Natural killer cell (primary cell): Measurements from ENCODE around the gene SND1. TPM values are rescaled to one million over a fixed set of nuclear protein-coding genes. Genes with fewer than 3 reads are reported as not detected.
A peak's percentile ranks its signal among the peaks of the same experiment; 100 is the strongest.

Source experiments
- ATAC-seq, 3 donors: fragments of 150-1000 bp in 2 of 3; fragments of 200-7000 bp in 1 of 3; cut with Tn5 transposase; 1 replicate in 1 of 3; 2 replicates in 2 of 3; pipeline ENCODE4 v1.10.0; 2021; ENCODE audit warnings: mild to moderate bottlenecking in 2 of 3, moderate library complexity in 2 of 3
- DNase-seq, 2 donors: peaks; one replicate each; pipeline versions ENCODE4 v3.0.0 to v3.0.0-alpha.2; 2013 to 2021; ENCODE audit warnings: mixed read lengths in 1 of 2
- H3K27ac ChIP-seq: one replicate; pipeline ENCODE4 v1.5.1; 2013; ENCODE audit warnings: mild to moderate bottlenecking, low read length
- H3K27me3 ChIP-seq: one replicate; pipeline ENCODE4 v1.6.1; 2013; ENCODE audit warnings: low read length; ENCODE audit not compliant: control insufficient read depth, insufficient read depth
- H3K36me3 ChIP-seq: one replicate; pipeline ENCODE4 v1.6.1; 2013; ENCODE audit warnings: low read length; ENCODE audit not compliant: control insufficient read depth, insufficient read depth
- H3K4me1 ChIP-seq: one replicate; pipeline ENCODE4 v1.6.1; 2013; ENCODE audit warnings: low read length; ENCODE audit not compliant: control insufficient read depth, insufficient read depth
- H3K4me3 ChIP-seq: one replicate; pipeline ENCODE4 v1.5.1; 2013; ENCODE audit warnings: low read length
- H3K9me3 ChIP-seq: one replicate; pipeline ENCODE4 v1.6.1; 2013; ENCODE audit warnings: low read length; ENCODE audit not compliant: control insufficient read depth, insufficient read depth
- H3K27ac Mint-ChIP-seq, 2 donors: one replicate each; pipeline ENCODE4 v1.8.0; 2022; ENCODE audit warnings: mild to moderate bottlenecking in 2 of 2, mixed read lengths in 2 of 2, moderate library complexity in 1 of 2
- H3K27me3 Mint-ChIP-seq, 2 donors: one replicate each; pipeline ENCODE4 v1.8.0; 2022; ENCODE audit warnings: low read depth in 2 of 2, mixed read lengths in 2 of 2
- H3K36me3 Mint-ChIP-seq: one replicate; pipeline ENCODE4 v1.8.0; 2022; ENCODE audit warnings: mixed read lengths
- H3K4me1 Mint-ChIP-seq, 2 donors: one replicate each; pipeline ENCODE4 v1.8.0; 2022; ENCODE audit warnings: mixed read lengths in 2 of 2
- H3K4me3 Mint-ChIP-seq: one replicate; pipeline ENCODE4 v1.8.0; 2022; ENCODE audit warnings: mild to moderate bottlenecking, moderate library complexity, mixed read lengths
- H3K9me3 Mint-ChIP-seq, 2 donors: one replicate each; pipeline ENCODE4 v1.8.0; 2022; ENCODE audit warnings: mixed read lengths in 2 of 2
- CTCF ChIP-seq: fragments of 200-600 bp; IDR thresholded peaks from one replicate; pipeline ENCODE4 v1.8.0; 2022; ENCODE audit warnings: antibody characterized with exemption
- WGBS: methylation state at CpG from one replicate; pipeline ENCODE4 v1.1.7; 2013; ENCODE audit warnings: missing lambda C conversion rate; ENCODE audit not compliant: insufficient coverage; 5-methylcytosine and 5-hydroxymethylcytosine counted together
- intact Hi-C: fragments of 100-400 bp; cut with micrococcal nuclease; formaldehyde crosslinking; loops from one replicate; pipeline ENCODE4 v1.14.2; 2022
- total RNA-seq, 4 donors: library from RNA; stranded (reverse); fragments of 120-200 nt in 1 of 4; gene quantifications; one replicate each; pipeline versions ENCODE4 v1.2.3 to v1.2.4, GENCODE V29; 2013 to 2022

Gene SND1
- total RNA-seq, 3 donors from 2014 or later (not counting 1 experiment from before 2014, with no cell fraction given): 149 to 188 (median 149) TPM

- Mint-ChIP-seq H3K27ac (peak overlapping the region; percentile 62 to 84), H3K9me3 (no peaks in the 10 kb centered on the region), H3K36me3 (no peaks in the 10 kb centered on the region), H3K27me3 (no peaks in the 10 kb centered on the region), H3K4me1 (peaks cover 23 to 47% of the 10 kb centered on the region in 2 donors), H3K4me3 (peak overlapping the region; percentile 97)
- TF ChIP-seq CTCF: no peak
- Histone ChIP-seq H3K4me1 (peaks cover 34% of the 10 kb centered on the region), H3K9me3 (no peaks in the 10 kb centered on the region), H3K27ac (no peak overlapping the region), H3K36me3 (no peaks in the 10 kb centered on the region), H3K27me3 (no peaks in the 10 kb centered on the region), H3K4me3 (peak overlapping the region; percentile 66)
- 21% methylated on average over 44 of the region's 44 CpGs for WGBS
- intact Hi-C loops: no loop called here
- DNase-seq: peak; percentile 31 to 38
- peak; percentile 56 to 75 (median 74) for ATAC-seq
These were observed 451.6 kb downstream of the SND1 start for GRCh38 chr7:128103498-128104107.

- Histone ChIP-seq H3K36me3 (no peaks in the 10 kb centered on the region), H3K9me3 (no peaks in the 10 kb centered on the region), H3K4me1 (peaks cover 40% of the 10 kb centered on the region), H3K4me3 (peak overlapping the region; percentile 66), H3K27me3 (no peaks in the 10 kb centered on the region), H3K27ac (no peak overlapping the region)
- peak; percentile 45 to 54 (median 52) for ATAC-seq
- intact Hi-C loops: no loop called here
- 3% methylated on average over 59 of the region's 59 CpGs for WGBS
- peak; percentile 21 to 46 for DNase-seq
- H3K36me3 Mint-ChIP-seq: no peaks in the 10 kb centered on the region
- no peak for TF ChIP-seq CTCF
- H3K27ac Mint-ChIP-seq: peak overlapping the region; percentile 62 to 84
- peak overlapping the region; percentile 97 for H3K4me3 Mint-ChIP-seq
- H3K9me3 Mint-ChIP-seq: no peaks in the 10 kb centered on the region
- peaks cover 29 to 53% of the 10 kb centered on the region in 2 donors for H3K4me1 Mint-ChIP-seq
- no peaks in the 10 kb centered on the region for H3K27me3 Mint-ChIP-seq
These were observed 452.2 kb downstream of the SND1 start for GRCh38 chr7:128104108-128104742.

- H3K4me1 ChIP-seq: peaks cover 49% of the 10 kb centered on the region
- no peak for TF ChIP-seq CTCF
- H3K9me3 Mint-ChIP-seq: no peaks in the 10 kb centered on the region
- no peaks in the 10 kb centered on the region for H3K27me3 Mint-ChIP-seq
- no peaks in the 10 kb centered on the region for H3K9me3 ChIP-seq
- no peaks in the 10 kb centered on the region for H3K27me3 ChIP-seq
- H3K27ac ChIP-seq: no peak overlapping the region
- H3K36me3 ChIP-seq: no peaks in the 10 kb centered on the region
- intact Hi-C loops: no loop called here
- H3K4me3 Mint-ChIP-seq: peak overlapping the region; percentile 63
- no peak overlapping the region for H3K4me3 ChIP-seq
- H3K4me1 Mint-ChIP-seq: peaks cover 33 to 63% of the 10 kb centered on the region in 2 donors
- no peak overlapping the region for H3K27ac Mint-ChIP-seq
- no peaks in the 10 kb centered on the region for H3K36me3 Mint-ChIP-seq
- WGBS: 91% methylated on average over 11 of the region's 11 CpGs
- DNase-seq (no peak), ATAC-seq (no peak)
These were observed 453.4 kb downstream of the SND1 start for GRCh38 chr7:128105228-128106022.
